WTC11 (cell line): Measurements from ENCODE around the gene MBD3. TPM values are rescaled to one million over a fixed set of nuclear protein-coding genes. Genes with fewer than 3 reads are reported as not detected.

Experiments used
- ATAC-seq: fragments of 200-7000 bp; cut with Tn5 transposase; 2 replicates; pipeline ENCODE4 v1.10.0; 2021; ENCODE audit warnings: mild to moderate bottlenecking, moderate library complexity
- CTCF ChIA-PET: fragments of 300-600 bp; sonication (Branson Sonifier 250); formaldehyde crosslinking; loops from one replicate; lab custom pipeline; 2021; ENCODE audit warnings: antibody characterized with exemption; lab: Charles Lee
- POLR2A ChIA-PET: fragments of 350-600 bp; sonication (Branson Sonifier 250); formaldehyde crosslinking; loops from one replicate; lab custom pipeline; 2021; ENCODE audit warnings: antibody characterized with exemption; lab: Charles Lee
- DNase-seq: peaks from one replicate; pipeline ENCODE4 v3.0.0; 2021; ENCODE audit warnings: low spot score
- H3K27ac Mint-ChIP-seq: 2 replicates; pipeline ENCODE4 v1.8.0; 2021; ENCODE audit warnings: mixed read lengths
- H3K27me3 Mint-ChIP-seq: 2 replicates; pipeline ENCODE4 v1.8.0; 2021; ENCODE audit warnings: low read depth, mild to moderate bottlenecking, moderate library complexity, mixed read lengths
- H3K36me3 Mint-ChIP-seq: 2 replicates; pipeline ENCODE4 v1.8.0; 2021; ENCODE audit warnings: mixed read lengths
- H3K4me1 Mint-ChIP-seq: 2 replicates; pipeline ENCODE4 v1.8.0; 2022; ENCODE audit warnings: mixed read lengths
- H3K4me3 Mint-ChIP-seq: 2 replicates; pipeline ENCODE4 v1.8.0; 2021; ENCODE audit warnings: mild to moderate bottlenecking, moderate library complexity, mixed read lengths
- H3K9me3 Mint-ChIP-seq: 2 replicates; pipeline ENCODE4 v1.8.0; 2021; ENCODE audit warnings: mixed read lengths
- CBFB ChIP-seq: sonication (generic); formaldehyde crosslinking; IDR thresholded peaks from 2 replicates; pipeline ENCODE4 v1.8.1; 2022; ENCODE audit warnings: mild to moderate bottlenecking, low read depth, missing genetic modification reagents
- EMX1 ChIP-seq: fragments of 250-450 bp; sonication (Bioruptor Pico); IDR thresholded peaks from 2 replicates; pipeline ENCODE4 v1.8.0; 2021; ENCODE audit warnings: mild to moderate bottlenecking
- ERG ChIP-seq: fragments of 250-450 bp; sonication (Bioruptor Pico); IDR thresholded peaks from 2 replicates; pipeline ENCODE4 v1.8.0; 2021; ENCODE audit warnings: mild to moderate bottlenecking
- FOXK1 ChIP-seq: sonication (generic); formaldehyde crosslinking; IDR thresholded peaks from 2 replicates; pipeline ENCODE4 v1.8.0; 2022; ENCODE audit warnings: mild to moderate bottlenecking, moderate library complexity, missing genetic modification reagents
- GABPB1 ChIP-seq: sonication (generic); formaldehyde crosslinking; IDR thresholded peaks from 2 replicates; pipeline ENCODE4 v1.8.1; 2023; ENCODE audit warnings: mild to moderate bottlenecking, missing genetic modification reagents
- GTF2I ChIP-seq: fragments of 250-450 bp; sonication (Bioruptor Pico); conservative IDR thresholded peaks from 2 replicates; pipeline ENCODE4 v1.4.0; 2021; ENCODE audit warnings: mild to moderate bottlenecking
- MAX ChIP-seq: sonication (generic); formaldehyde crosslinking; IDR thresholded peaks from 2 replicates; pipeline ENCODE4 v1.8.0; 2022; ENCODE audit warnings: mild to moderate bottlenecking, missing genetic modification reagents
- MLX ChIP-seq: sonication (generic); formaldehyde crosslinking; IDR thresholded peaks from 2 replicates; pipeline ENCODE4 v1.8.1; 2023; ENCODE audit warnings: mild to moderate bottlenecking, missing genetic modification reagents, moderate library complexity
- NR3C1 ChIP-seq: sonication (generic); formaldehyde crosslinking; conservative IDR thresholded peaks from 2 replicates; pipeline ENCODE4 v1.8.1; 2023; ENCODE audit warnings: low read depth, mild to moderate bottlenecking, missing genetic modification reagents
- PREB ChIP-seq: sonication (generic); formaldehyde crosslinking; IDR thresholded peaks from 2 replicates; pipeline ENCODE4 v1.8.1; 2022; ENCODE audit warnings: mild to moderate bottlenecking, missing genetic modification reagents, moderate library complexity, borderline replicate concordance
- RELA ChIP-seq: sonication (generic); formaldehyde crosslinking; IDR thresholded peaks from 2 replicates; pipeline ENCODE4 v1.8.1; 2022; ENCODE audit warnings: missing genetic modification reagents, mild to moderate bottlenecking, borderline replicate concordance
- SMAD3 ChIP-seq: sonication (generic); formaldehyde crosslinking; IDR thresholded peaks from 2 replicates; pipeline ENCODE4 v1.8.0; 2022; ENCODE audit warnings: missing genetic modification reagents, mild to moderate bottlenecking, borderline replicate concordance
- SMAD4 ChIP-seq: sonication (generic); formaldehyde crosslinking; IDR thresholded peaks from 2 replicates; pipeline ENCODE4 v1.8.0; 2022; ENCODE audit warnings: mild to moderate bottlenecking, missing genetic modification reagents
- STAT6 ChIP-seq: sonication (generic); formaldehyde crosslinking; conservative IDR thresholded peaks from 2 replicates; pipeline ENCODE4 v1.8.1; 2023; ENCODE audit warnings: mild to moderate bottlenecking, low read depth, missing genetic modification reagents, moderate library complexity
- ZBTB21 ChIP-seq: sonication (generic); formaldehyde crosslinking; IDR thresholded peaks from 2 replicates; pipeline ENCODE4 v1.8.1; 2023; ENCODE audit warnings: mild to moderate bottlenecking, missing genetic modification reagents, borderline replicate concordance
- ZMAT4 ChIP-seq: fragments of 250-450 bp; sonication (Bioruptor Pico); IDR thresholded peaks from 2 replicates; pipeline ENCODE4 v1.9.0; 2021; ENCODE audit warnings: mild to moderate bottlenecking
- ZNF121 ChIP-seq: sonication (generic); formaldehyde crosslinking; IDR thresholded peaks from 2 replicates; pipeline ENCODE4 v1.8.0; 2023; ENCODE audit warnings: missing genetic modification reagents
- ZNF219 ChIP-seq: sonication (generic); formaldehyde crosslinking; IDR thresholded peaks from 2 replicates; pipeline ENCODE4 v1.8.0; 2023; ENCODE audit warnings: missing genetic modification reagents, mild to moderate bottlenecking, borderline replicate concordance
- ZNF232 ChIP-seq: sonication (generic); formaldehyde crosslinking; IDR thresholded peaks from 2 replicates; pipeline ENCODE4 v1.8.0; 2022; ENCODE audit warnings: mild to moderate bottlenecking, missing genetic modification reagents
- ZNF317 ChIP-seq: sonication (generic); formaldehyde crosslinking; IDR thresholded peaks from 2 replicates; pipeline ENCODE4 v1.8.1; 2023; ENCODE audit warnings: low read depth, mild to moderate bottlenecking, moderate library complexity, missing genetic modification reagents, borderline replicate concordance
- ZNF416 ChIP-seq: fragments of 250-450 bp; sonication (Bioruptor Pico); IDR thresholded peaks from 2 replicates; pipeline ENCODE4 v1.9.0; 2021; ENCODE audit warnings: mild to moderate bottlenecking, inconsistent platforms
- ZNF532 ChIP-seq: fragments of 250-450 bp; sonication (Bioruptor Pico); IDR thresholded peaks from 2 replicates; pipeline ENCODE4 v1.9.0; 2021; ENCODE audit warnings: mild to moderate bottlenecking, borderline replicate concordance
- total RNA-seq: library from RNA; stranded (reverse); gene quantifications from 3 replicates; pipeline ENCODE4 v1.2.3, GENCODE V29; 2021

MBD3 gene
- total RNA-seq, 1 experiment from 2014 or later, result 90.2 TPM

GRCh38 chr19:1608359-1609102 is 15.9 kb upstream of the MBD3 start:
- DNase-seq (no peak), ATAC-seq (no peak)
- POLR2A ChIA-PET, result no interaction called here
- Mint-ChIP-seq H3K27me3 (no peaks in the 10 kb centered on the region), H3K36me3 (peaks cover 17% of the 10 kb centered on the region), H3K27ac (no peak overlapping the region; the same call in 1 of the 2 replicates), H3K9me3 (no peaks in the 10 kb centered on the region), H3K4me1 (peaks cover 9% of the 10 kb centered on the region; the same call in 1 of the 2 replicates), H3K4me3 (no peak overlapping the region)
- CTCF ChIA-PET, result interaction anchor here (1.0 to 2.5 kb wide), 3 partner anchors 17 to 62 kb away, joined by 3 to 7 read pairs (median 3); partner anchors contain the start of gene TCF3
- TF ChIP-seq ZNF121 (CRISPR knock-in tag) (peak; percentile 91), EMX1 (0 out of 2 replicates have a peak, but pooled peaks have one; percentile 72), ZNF532 (CRISPR knock-in tag) (no peak), GTF2I (CRISPR knock-in tag) (0 out of 2 replicates have a peak, but pooled peaks have one; percentile 4), GABPB1 (CRISPR knock-in tag) (no peak), ZMAT4 (CRISPR knock-in tag) (no peak)

- Mint-ChIP-seq H3K9me3 (no peaks in the 10 kb centered on the region), H3K27ac (peak overlapping the region; percentile 99), H3K36me3 (peaks cover 5% of the 10 kb centered on the region), H3K4me1 (peaks cover 9% of the 10 kb centered on the region; the same call in 1 of the 2 replicates), H3K27me3 (no peaks in the 10 kb centered on the region), H3K4me3 (peak overlapping the region; percentile 83)
- POLR2A ChIA-PET, result interaction anchor here (1.0 to 2.2 kb wide), 2 partner anchors 13 to 15 kb away, joined by 4 to 7 read pairs; partner anchors contain the start of gene MBD3
- CTCF ChIA-PET, result interaction anchor here (0.5 to 1.7 kb wide), 9 partner anchors 15 to 232 kb away, joined by 3 to 9 read pairs (median 4); partner anchors contain the start of gene ATP8B3
- ATAC-seq (peak; percentile 1), DNase-seq (no peak)
- TF ChIP-seq ZNF219 (CRISPR knock-in tag) (no peak), MLX (CRISPR knock-in tag) (no peak), FOXK1 (no peak), ZNF416 (CRISPR knock-in tag) (no peak), SMAD4 (CRISPR knock-in tag) (no peak), RELA (CRISPR knock-in tag) (no peak), MAX (CRISPR knock-in tag) (no peak), CBFB (CRISPR knock-in tag) (no peak), ZNF317 (CRISPR knock-in tag) (no peak), STAT6 (CRISPR knock-in tag) (no peak), SMAD3 (CRISPR knock-in tag) (no peak), ZNF232 (CRISPR knock-in tag) (no peak), ZBTB21 (CRISPR knock-in tag) (no peak), ERG (CRISPR knock-in tag) (no peak), PREB (CRISPR knock-in tag) (no peak), NR3C1 (CRISPR knock-in tag) (no peak)
Measured at GRCh38 chr19:1606138-1606651, 13.5 kb upstream of the MBD3 start.
